ENCODE data around the gene VWA3B.

DNA sequence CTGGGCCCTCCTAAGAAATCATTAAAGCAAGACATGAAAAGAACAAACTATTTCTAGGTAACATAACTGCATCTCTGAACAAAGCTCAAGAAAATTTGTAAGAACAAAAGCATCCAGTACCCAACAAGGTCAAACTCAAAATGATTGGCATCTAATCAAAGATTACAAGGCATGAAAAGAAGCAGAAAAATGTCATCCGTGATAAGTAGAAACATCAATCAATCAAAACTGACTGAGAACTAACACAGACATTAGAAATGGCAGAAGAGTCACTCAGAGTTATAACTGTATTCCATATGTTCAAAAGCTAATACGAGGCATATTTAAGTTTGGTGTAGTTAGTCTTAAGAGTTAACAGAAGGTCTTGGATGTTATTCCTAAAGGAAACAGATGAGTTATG, 80.9 kb downstream of the VWA3B start:
- TF ChIP-seq, protein P1, sequence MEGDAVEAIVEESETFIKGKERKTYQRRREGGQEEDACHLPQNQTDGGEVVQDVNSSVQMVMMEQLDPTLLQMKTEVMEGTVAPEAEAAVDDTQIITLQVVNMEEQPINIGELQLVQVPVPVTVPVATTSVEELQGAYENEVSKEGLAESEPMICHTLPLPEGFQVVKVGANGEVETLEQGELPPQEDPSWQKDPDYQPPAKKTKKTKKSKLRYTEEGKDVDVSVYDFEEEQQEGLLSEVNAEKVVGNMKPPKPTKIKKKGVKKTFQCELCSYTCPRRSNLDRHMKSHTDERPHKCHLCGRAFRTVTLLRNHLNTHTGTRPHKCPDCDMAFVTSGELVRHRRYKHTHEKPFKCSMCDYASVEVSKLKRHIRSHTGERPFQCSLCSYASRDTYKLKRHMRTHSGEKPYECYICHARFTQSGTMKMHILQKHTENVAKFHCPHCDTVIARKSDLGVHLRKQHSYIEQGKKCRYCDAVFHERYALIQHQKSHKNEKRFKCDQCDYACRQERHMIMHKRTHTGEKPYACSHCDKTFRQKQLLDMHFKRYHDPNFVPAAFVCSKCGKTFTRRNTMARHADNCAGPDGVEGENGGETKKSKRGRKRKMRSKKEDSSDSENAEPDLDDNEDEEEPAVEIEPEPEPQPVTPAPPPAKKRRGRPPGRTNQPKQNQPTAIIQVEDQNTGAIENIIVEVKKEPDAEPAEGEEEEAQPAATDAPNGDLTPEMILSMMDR (IDR thresholded peaks at IDR 0.05): no peak
- no peak for TF ChIP-seq ZFX (IDR thresholded peaks at IDR 0.05; ENCODE audit: borderline replicate concordance)
